ENCODE results near the gene RAB11A. TPM values are rescaled to one million over a fixed set of nuclear protein-coding genes. Genes with fewer than 3 reads are reported as not detected.

The RAB11A gene
- total RNA-seq, 1 experiment from 2014 or later, result 245 TPM

- H3K9me3 Mint-ChIP-seq, result no peaks in the 10 kb centered on the region
- H3K27me3 Mint-ChIP-seq (ENCODE audit: low read depth), result no peaks in the 10 kb centered on the region
- ATAC-seq (no peak), DNase-seq (ENCODE audit: low spot score) (no peak)
- H3K4me1 Mint-ChIP-seq, result peaks cover 51% of the 10 kb centered on the region
- peak overlapping the region; percentile 73 for H3K27ac Mint-ChIP-seq
- POLR2A ChIA-PET, result no interaction called here
- H3K4me3 Mint-ChIP-seq, result no peak overlapping the region
- no peaks in the 10 kb centered on the region for H3K36me3 Mint-ChIP-seq
- CTCF ChIA-PET, result interaction anchor here (0.6 to 4.1 kb wide), 6 partner anchors 10 to 34 kb away, joined by 3 to 32 read pairs (median 4); no protein-coding TSS in a partner anchor
- TF ChIP-seq SMAD3 (CRISPR knock-in tag; IDR thresholded peaks at IDR 0.05; ENCODE audit: borderline replicate concordance), result no peak
- no peak for TF ChIP-seq ZNF317 (CRISPR knock-in tag; IDR thresholded peaks at IDR 0.05; ENCODE audit: borderline replicate concordance, low read depth)
- no peak for TF ChIP-seq PRDM15 (CRISPR knock-in tag; IDR thresholded peaks at IDR 0.05)
- TF ChIP-seq HMGXB4 (CRISPR knock-in tag; IDR thresholded peaks at IDR 0.05), result no peak
- no peak for TF ChIP-seq PREB (CRISPR knock-in tag; IDR thresholded peaks at IDR 0.05; ENCODE audit: borderline replicate concordance)
- no peak for TF ChIP-seq TP53 (CRISPR knock-in tag; IDR thresholded peaks at IDR 0.05)
- no peak for TF ChIP-seq HMGA2 (CRISPR knock-in tag; IDR thresholded peaks at IDR 0.05)
- no peak for TF ChIP-seq ZNF232 (CRISPR knock-in tag; IDR thresholded peaks at IDR 0.05)
Measured at GRCh38 chr15:65834603-65835282, 34.5 kb upstream of the RAB11A start.

GRCh38 chr15:65835447-65835846 is 33.8 kb upstream of the RAB11A start:
- Mint-ChIP-seq H3K4me1 (peaks cover 51% of the 10 kb centered on the region), H3K9me3 (no peaks in the 10 kb centered on the region), H3K4me3 (no peak overlapping the region), H3K36me3 (no peaks in the 10 kb centered on the region), H3K27ac (peak overlapping the region; percentile 37; the same call in 1 of the 2 replicates), H3K27me3 (ENCODE audit: low read depth) (no peaks in the 10 kb centered on the region)
- CTCF ChIA-PET, result interaction anchor here (1.4 to 4.2 kb wide), 5 partner anchors 11 to 239 kb away, joined by 5 to 32 read pairs (median 16); no protein-coding TSS in a partner anchor
- DNase-seq (ENCODE audit: low spot score) (no peak), ATAC-seq (no peak)
- no peak for TF ChIP-seq ZNF263 (CRISPR knock-in tag; IDR thresholded peaks at IDR 0.05; ENCODE audit: low read depth)
- POLR2A ChIA-PET, result no interaction called here

GRCh38 chr15:65836665-65837064 is 32.6 kb upstream of the RAB11A start:
- no peak overlapping the region for H3K4me3 Mint-ChIP-seq
- no peak for TF ChIP-seq AFF4 (CRISPR knock-in tag; IDR thresholded peaks at IDR 0.05; ENCODE audit: borderline replicate concordance)
- peak; percentile 31; the same call in 1 of the 2 replicates for TF ChIP-seq CTCF (IDR thresholded peaks at IDR 0.05)
- H3K27ac Mint-ChIP-seq, result no peak overlapping the region; the same call in 1 of the 2 replicates
- H3K9me3 Mint-ChIP-seq, result no peaks in the 10 kb centered on the region
- peak; percentile 55 for DNase-seq (ENCODE audit: low spot score)
- CTCF ChIA-PET, result interaction anchor here (0.8 to 4.2 kb wide), 14 partner anchors 9 to 240 kb away, joined by 3 to 22 read pairs (median 5); partner anchors contain the start of genes INTS14 and RAB11A
- no peak for ATAC-seq
- peaks cover 51% of the 10 kb centered on the region for H3K4me1 Mint-ChIP-seq
- POLR2A ChIA-PET, result no interaction called here
- no peaks in the 10 kb centered on the region for H3K27me3 Mint-ChIP-seq (ENCODE audit: low read depth)
- no peaks in the 10 kb centered on the region for H3K36me3 Mint-ChIP-seq

All from WTC11 (cell line).